GM18499 (cell line): Measurements from ENCODE around the gene TMED8.
"Not testable (repeated sequence)": the region's sequence is repeated elsewhere in the genome, so short reads cannot be mapped to it uniquely, and the experiment has no call there.

Source experiments
- ATAC-seq: cut with Tn5 transposase; IDR thresholded peaks from one replicate; pipeline ENCODE4 v1.9.1; 2021; ENCODE audit warnings: moderate number of reproducible peaks; ENCODE audit not compliant: insufficient read depth, unreplicated experiment

The TMED8 gene

GRCh38 chr14:77372304-77372841 lies 4.5 kb downstream of the TMED8 start:
- peak; percentile 31 for ATAC-seq

GRCh38 chr14:77369285-77369684 lies 7.6 kb downstream of the TMED8 start:
- no peak for ATAC-seq

- no peak for ATAC-seq
Measured at GRCh38 chr14:77364146-77364545, 12.7 kb downstream of the TMED8 start.

- no peak for ATAC-seq
Measured at GRCh38 chr14:77359626-77360025, 17.3 kb downstream of the TMED8 start.

GRCh38 chr14:77356899-77357298 lies 20.0 kb downstream of the TMED8 start:
- no peak for ATAC-seq

- no peak for ATAC-seq
Measured at GRCh38 chr14:77355811-77356210, 21.1 kb downstream of the TMED8 start.

- no peak for ATAC-seq
Measured at GRCh38 chr14:77353469-77354141, 23.3 kb downstream of the TMED8 start.

- ATAC-seq, result no peak
Measured at GRCh38 chr14:77347751-77348150, 29.1 kb downstream of the TMED8 start.

- ATAC-seq, result no peak
Measured at GRCh38 chr14:77346495-77346894, 30.4 kb downstream of the TMED8 start.

GRCh38 chr14:77344377-77344996 lies 32.4 kb downstream of the TMED8 start:
- no peak for ATAC-seq

GRCh38 chr14:77343662-77344061 lies 33.2 kb downstream of the TMED8 start:
- ATAC-seq, result no peak

GRCh38 chr14:77342726-77343397 lies 34.0 kb downstream of the TMED8 start:
- no peak for ATAC-seq

GRCh38 chr14:77340389-77340788 lies 36.5 kb downstream of the TMED8 start:
- no peak for ATAC-seq

- no peak for ATAC-seq
Measured at GRCh38 chr14:77339407-77339806, 37.5 kb downstream of the TMED8 start.

- no peak for ATAC-seq
Measured at GRCh38 chr14:77338302-77338701, 38.6 kb downstream of the TMED8 start.

GRCh38 chr14:77337880-77338279 lies 39.0 kb downstream of the TMED8 start:
- no peak for ATAC-seq

GRCh38 chr14:77337255-77337654 lies 39.6 kb downstream of the TMED8 start:
- not testable (repeated sequence) for ATAC-seq

- ATAC-seq, result no peak
Measured at GRCh38 chr14:77335576-77335975, 41.3 kb downstream of the TMED8 start.

- ATAC-seq, result no peak
Measured at GRCh38 chr14:77329872-77330271, 47.0 kb downstream of the TMED8 start.

GRCh38 chr14:77327111-77327510 lies 49.8 kb downstream of the TMED8 start:
- no peak for ATAC-seq

- ATAC-seq, result no peak
Measured at GRCh38 chr14:77325746-77326094, 51.2 kb downstream of the TMED8 start.
